SK-N-SH treated with all-trans-retinoic acid at 6 μM for 48 hours (cell line): ENCODE results near the gene BAIAP3.

ENCODE experiments used
- ARNTL ChIP-seq: fragments of 450-650 bp; formaldehyde crosslinking; IDR thresholded peaks from 2 replicates; pipeline ENCODE4 v1.5.0; 2020; ENCODE audit warnings: low read depth, mild to moderate bottlenecking, moderate library complexity, borderline replicate concordance
- CSDC2 ChIP-seq: fragments of 250-450 bp; sonication (Bioruptor Pico); IDR thresholded peaks from 2 replicates; pipeline ENCODE4 v1.5.0; 2020; ENCODE audit warnings: mild to moderate bottlenecking, moderate library complexity
- GLIS3 ChIP-seq: fragments of 250-450 bp; sonication (Bioruptor Pico); IDR thresholded peaks from 2 replicates; pipeline ENCODE4 v1.5.0; 2020; ENCODE audit warnings: mild to moderate bottlenecking, moderate library complexity
- PPARA ChIP-seq: fragments of 250-450 bp; sonication (Bioruptor Pico); IDR thresholded peaks from 2 replicates; pipeline ENCODE4 v1.5.0; 2020; ENCODE audit warnings: mild to moderate bottlenecking, borderline replicate concordance
- RARB ChIP-seq: fragments of 250-450 bp; sonication (Bioruptor Pico); IDR thresholded peaks from 2 replicates; pipeline ENCODE4 v1.8.0; 2021; ENCODE audit warnings: mild to moderate bottlenecking, moderate library complexity
- SNAI2 ChIP-seq: fragments of 250-450 bp; sonication (Bioruptor Pico); IDR thresholded peaks from 2 replicates; pipeline ENCODE4 v1.5.0; 2020; ENCODE audit warnings: mild to moderate bottlenecking, moderate library complexity
- TCF4 ChIP-seq: fragments of 250-450 bp; sonication (Bioruptor Pico); IDR thresholded peaks from 2 replicates; pipeline ENCODE4 v1.8.0; 2021; ENCODE audit warnings: mild to moderate bottlenecking, moderate library complexity, borderline replicate concordance
- TOX ChIP-seq: fragments of 250-450 bp; sonication (Bioruptor Pico); IDR thresholded peaks from 2 replicates; pipeline ENCODE4 v1.8.0; 2021; ENCODE audit warnings: mild to moderate bottlenecking, moderate library complexity, borderline replicate concordance
- ZFP3 ChIP-seq: fragments of 250-450 bp; sonication (Bioruptor Pico); IDR thresholded peaks from 2 replicates; pipeline ENCODE4 v1.5.0; 2020; ENCODE audit warnings: mild to moderate bottlenecking, moderate library complexity
- ZNF70 ChIP-seq: fragments of 450-650 bp; formaldehyde crosslinking; IDR thresholded peaks from 2 replicates; pipeline ENCODE4 v1.5.0; 2020; ENCODE audit warnings: mild to moderate bottlenecking, moderate library complexity
- TF ChIP-seq, protein P1 (sequence below): fragments of 250-450 bp; sonication (Bioruptor Pico); IDR thresholded peaks from 2 replicates; pipeline ENCODE4 v1.5.1; 2021; ENCODE audit warnings: mild to moderate bottlenecking, moderate library complexity

DNA sequence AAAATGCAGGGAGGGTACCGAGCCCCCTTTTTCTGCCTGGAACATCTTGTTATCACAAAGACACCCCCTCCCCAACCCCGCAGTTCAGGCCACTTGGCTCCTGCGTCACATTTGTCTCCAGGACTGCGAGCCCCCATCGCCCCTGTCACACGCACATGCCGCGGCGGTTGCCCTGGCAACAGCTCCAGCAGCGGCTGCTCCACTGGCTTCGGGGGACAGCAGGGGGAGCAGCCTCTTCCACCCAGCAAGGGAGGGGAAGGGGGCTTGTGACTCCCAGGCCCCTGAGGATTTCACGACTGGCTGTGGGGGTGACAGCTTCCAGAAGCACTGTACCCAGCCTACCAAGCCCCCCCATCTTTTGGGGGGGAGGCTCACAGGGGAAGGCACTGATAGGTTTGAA lies 2.6 kb downstream of the BAIAP3 start:
- no peak for TF ChIP-seq TOX (CRISPR knock-in tag)
- no peak for TF ChIP-seq ZFP3 (CRISPR knock-in tag)
- no peak for TF ChIP-seq PPARA (CRISPR knock-in tag)
- TF ChIP-seq ARNTL, result no peak
- TF ChIP-seq GLIS3 (CRISPR knock-in tag), result no peak
- no peak for TF ChIP-seq ZNF70
- no peak for TF ChIP-seq RARB (CRISPR knock-in tag)
- TF ChIP-seq, protein P1, sequence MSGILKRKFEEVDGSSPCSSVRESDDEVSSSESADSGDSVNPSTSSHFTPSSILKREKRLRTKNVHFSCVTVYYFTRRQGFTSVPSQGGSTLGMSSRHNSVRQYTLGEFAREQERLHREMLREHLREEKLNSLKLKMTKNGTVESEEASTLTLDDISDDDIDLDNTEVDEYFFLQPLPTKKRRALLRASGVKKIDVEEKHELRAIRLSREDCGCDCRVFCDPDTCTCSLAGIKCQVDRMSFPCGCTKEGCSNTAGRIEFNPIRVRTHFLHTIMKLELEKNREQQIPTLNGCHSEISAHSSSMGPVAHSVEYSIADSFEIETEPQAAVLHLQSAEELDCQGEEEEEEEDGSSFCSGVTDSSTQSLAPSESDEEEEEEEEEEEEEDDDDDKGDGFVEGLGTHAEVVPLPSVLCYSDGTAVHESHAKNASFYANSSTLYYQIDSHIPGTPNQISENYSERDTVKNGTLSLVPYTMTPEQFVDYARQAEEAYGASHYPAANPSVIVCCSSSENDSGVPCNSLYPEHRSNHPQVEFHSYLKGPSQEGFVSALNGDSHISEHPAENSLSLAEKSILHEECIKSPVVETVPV (CRISPR knock-in tag), result no peak
- TF ChIP-seq CSDC2 (CRISPR knock-in tag), result no peak
- TF ChIP-seq SNAI2 (CRISPR knock-in tag), result no peak
- TF ChIP-seq TCF4 (CRISPR knock-in tag), result no peak
